HepG2 (cell line): ENCODE results near the gene RBBP8NL. TPM values are rescaled to one million over a fixed set of nuclear protein-coding genes. Genes with fewer than 3 reads are reported as not detected.

Experiments
- ATAC-seq: fragments of 200-7000 bp; cut with Tn5 transposase; 3 replicates; pipeline ENCODE4 v1.9.1; 2020; ENCODE audit warnings: mild to moderate bottlenecking, moderate library complexity
- BruUV-seq: library from RNA; stranded (reverse); fragments of 400-500 nt; replicated peaks from 2 replicates; lab custom pipeline; 2021; lab: Mats Ljungman, UMichigan
- CTCF ChIA-PET: fragments of 300-600 bp; formaldehyde crosslinking; extraction: SDS; loops from one replicate; lab custom pipeline; 2021; ENCODE audit warnings: low total read pairs, inconsistent platforms, low intra/inter-chr PET ratio; lab: Yijun Ruan, JAX
- POLR2A ChIA-PET: fragments of 350-600 bp; sonication (Branson Sonifier 250); formaldehyde crosslinking; loops from one replicate; lab custom pipeline; 2020; ENCODE audit warnings: antibody characterized with exemption, inconsistent platforms; lab: Yijun Ruan, JAX
- DNase-seq: peaks from one replicate; pipeline ENCODE4 v3.0.0-alpha.2; 2015; ENCODE audit warnings: low spot score
- FAIRE-seq: peaks from 3 replicates; lab custom pipeline; 2011; peaks lifted over from hg19 to GRCh38; lab: Jason Lieb, UNC
- H2AFZ ChIP-seq: one replicate; pipeline ENCODE4 v1.6.1; 2011; ENCODE audit warnings: low read length, inconsistent platforms
- H3K27ac ChIP-seq: fragments of 300-600 bp; 3 replicates; pipeline ENCODE4 v1.8.0; 2011; ENCODE audit warnings: mixed run types, mild to moderate bottlenecking, mixed read lengths, low read length, inconsistent platforms; ENCODE audit not compliant: insufficient read depth; ENCODE audit errors: extremely low read length
- H3K27me3 ChIP-seq, 2 experiments: fragments of 200-600 bp in 1 of 2; 2 replicates in 1 of 2; 3 replicates in 1 of 2; pipeline versions ENCODE4 v1.6.0 to v1.8.0; 2011; ENCODE audit warnings: low read length in 2 of 2, mild to moderate bottlenecking in 2 of 2, moderate library complexity in 2 of 2, inconsistent platforms in 1 of 2; ENCODE audit not compliant: insufficient read depth in 2 of 2, control insufficient read depth in 1 of 2
- H3K36me3 ChIP-seq, 2 experiments: fragments of 200-600 bp in 1 of 2; replicated peaks in 1 of 2; 2 replicates in 1 of 2; 3 replicates in 1 of 2; pipeline versions ENCODE4 v1.5.1 to v1.8.0; 2011; ENCODE audit warnings: low read length in 2 of 2, inconsistent platforms in 1 of 2; ENCODE audit not compliant: insufficient read depth in 2 of 2, control insufficient read depth in 1 of 2
- H3K4me1 ChIP-seq: 2 replicates; pipeline ENCODE4 v1.5.1; 2012; ENCODE audit warnings: low read length, inconsistent platforms; ENCODE audit not compliant: insufficient read depth
- H3K4me2 ChIP-seq: 2 replicates; pipeline ENCODE4 v1.6.0; 2011; ENCODE audit warnings: low read depth, low read length, inconsistent platforms
- H3K4me3 ChIP-seq, 3 experiments: fragments of 200-600 bp in 1 of 3; sonication (generic), shearing (Covaris generic) in 1 of 3; replicated peaks in 1 of 3; 2 replicates each; pipeline ENCODE4 v1.5.1; 2011 to 2016; ENCODE audit warnings: low read length in 3 of 3, inconsistent platforms in 2 of 3, low read depth in 2 of 3, mild to moderate bottlenecking in 2 of 3, control low read depth in 1 of 3, mixed read lengths in 1 of 3; ENCODE audit not compliant: insufficient read depth in 1 of 3
- H3K79me2 ChIP-seq: one replicate; pipeline ENCODE4 v1.6.1; 2011; ENCODE audit warnings: low read length, inconsistent platforms; ENCODE audit not compliant: insufficient read depth
- H3K9ac ChIP-seq: 2 replicates; pipeline ENCODE4 v1.6.0; 2011; ENCODE audit warnings: mild to moderate bottlenecking, low read depth, low read length, inconsistent platforms; ENCODE audit not compliant: insufficient read depth
- H3K9me3 ChIP-seq: 2 replicates; pipeline ENCODE4 v1.5.1; 2012; ENCODE audit warnings: mild to moderate bottlenecking, low read length
- H4K20me1 ChIP-seq: 2 replicates; pipeline ENCODE4 v1.6.0; 2011; ENCODE audit warnings: inconsistent platforms, mild to moderate bottlenecking, low read length, moderate library complexity; ENCODE audit not compliant: insufficient read depth
- CC2D1A ChIP-seq: sonication (generic); formaldehyde crosslinking; IDR thresholded peaks from 2 replicates; pipeline ENCODE4 v1.8.1; 2023; ENCODE audit warnings: mild to moderate bottlenecking, missing genetic modification reagents
- HNRNPK ChIP-seq: fragments of 200-400 bp; formaldehyde crosslinking; IDR thresholded peaks from 2 replicates; pipeline ENCODE4 v1.6.1; 2018; ENCODE audit warnings: low read length, low read depth, moderate library complexity, mild to moderate bottlenecking; ENCODE audit not compliant: poor library complexity, severe bottlenecking
- PCBP1 ChIP-seq: fragments of 200-400 bp; formaldehyde crosslinking; IDR thresholded peaks from 2 replicates; pipeline ENCODE4 v1.6.1; 2017; ENCODE audit warnings: mild to moderate bottlenecking, low read depth, low read length, borderline replicate concordance
- ZNF18 ChIP-seq: sonication (generic); formaldehyde crosslinking; IDR thresholded peaks from 2 replicates; pipeline ENCODE4 v1.8.0; 2022; ENCODE audit warnings: mild to moderate bottlenecking, missing genetic modification reagents; ENCODE audit not compliant: insufficient replicate concordance
- WGBS: methylation state at CpG from one replicate; pipeline ENCODE4 v1.1.6; 2017; ENCODE audit warnings: low lambda C conversion rate; 5-methylcytosine and 5-hydroxymethylcytosine counted together
- in situ Hi-C: cut with HindIII; loops from 2 replicates; pipeline ENCODE4 v1.10.0; 2017; ENCODE audit warnings: low pct_unique_long_range_greater_than_20kb; ENCODE audit not compliant: extremely low pct_ligation_motif_present
- intact Hi-C: fragments of 100-400 bp; cut with micrococcal nuclease; formaldehyde crosslinking; loops from one replicate; pipeline ENCODE4 v1.10.0; 2022; ENCODE audit not compliant: unreplicated experiment
- polyA plus RNA-seq, 8 experiments: library from polyadenylated mRNA; depleted of rRNA in 3 of 8; stranded (reverse) in 7 of 8; unstranded in 1 of 8; fragments of >200 nt; fragmentation: Illumina TruSeq in 4 of 8; extraction: Trizol in 4 of 8; gene quantifications; 2 replicates each; pipeline versions ENCODE4 v1.2.1 to v1.2.3, GENCODE V29; 2011 to 2016; ENCODE audit warnings: low read depth in 4 of 8, missing spikeins in 1 of 8, mixed read lengths in 1 of 8; ENCODE audit not compliant: insufficient read depth in 1 of 8
- total RNA-seq, 5 experiments: library from RNA; depleted of rRNA; stranded (reverse); fragments of >200 nt; fragmentation: Illumina TruSeq; extraction: Trizol; gene quantifications; 2 replicates each; pipeline ENCODE4 v1.2.3, GENCODE V29; 2016; ENCODE audit warnings: low read depth in 1 of 5
- TF ChIP-seq, protein P1 (sequence below): sonication (generic); formaldehyde crosslinking; IDR thresholded peaks from 2 replicates; pipeline ENCODE4 v1.4.0; 2020; ENCODE audit warnings: missing genetic modification reagents

The RBBP8NL gene
- total and polyA plus RNA-seq, 2 of the 13 experiments (the other 11 are each of a cell fraction or from before 2014, with no cell fraction given): 0.69 to 0.86 TPM

GRCh38 chr20:62459488-62459887 lies 32.1 kb upstream of the RBBP8NL start:
- TF ChIP-seq ZNF18: no peak
- TF ChIP-seq, protein P1, sequence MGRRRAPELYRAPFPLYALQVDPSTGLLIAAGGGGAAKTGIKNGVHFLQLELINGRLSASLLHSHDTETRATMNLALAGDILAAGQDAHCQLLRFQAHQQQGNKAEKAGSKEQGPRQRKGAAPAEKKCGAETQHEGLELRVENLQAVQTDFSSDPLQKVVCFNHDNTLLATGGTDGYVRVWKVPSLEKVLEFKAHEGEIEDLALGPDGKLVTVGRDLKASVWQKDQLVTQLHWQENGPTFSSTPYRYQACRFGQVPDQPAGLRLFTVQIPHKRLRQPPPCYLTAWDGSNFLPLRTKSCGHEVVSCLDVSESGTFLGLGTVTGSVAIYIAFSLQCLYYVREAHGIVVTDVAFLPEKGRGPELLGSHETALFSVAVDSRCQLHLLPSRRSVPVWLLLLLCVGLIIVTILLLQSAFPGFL (CRISPR knock-in tag): no peak
- Histone ChIP-seq H4K20me1 (no peaks in the 10 kb centered on the region; the same call in 1 of the 2 replicates), H3K4me2 (no peak overlapping the region), H3K36me3 (no peaks in the 10 kb centered on the region), H3K27ac (no peak overlapping the region), H3K4me1 (no peaks in the 10 kb centered on the region), H3K27me3 (peaks cover 35 to 89% of the 10 kb centered on the region in 2 experiments), H3K4me3 (no peak overlapping the region), H3K9ac (no peak overlapping the region), H2AFZ (no peak overlapping the region), H3K9me3 (no peaks in the 10 kb centered on the region), H3K79me2 (no peaks in the 10 kb centered on the region)
- no peak for FAIRE-seq
- CTCF ChIA-PET: no interaction called here
- ATAC-seq: no peak
- POLR2A ChIA-PET: no interaction called here
- intact Hi-C loops (no loop called here), in situ Hi-C loops (no loop called here)
- BruUV-seq: no TSS peak
- 16% methylated on average over 9 of the region's 14 CpGs for WGBS
- DNase-seq: no peak

GRCh38 chr20:62458275-62459251 lies 31.2 kb upstream of the RBBP8NL start:
- Histone ChIP-seq H3K79me2 (no peaks in the 10 kb centered on the region), H2AFZ (no peak overlapping the region), H3K4me1 (no peaks in the 10 kb centered on the region), H3K9me3 (no peaks in the 10 kb centered on the region), H3K9ac (no peak overlapping the region), H3K27me3 (peaks cover 43 to 91% of the 10 kb centered on the region in 2 experiments), H4K20me1 (no peaks in the 10 kb centered on the region; the same call in 1 of the 2 replicates), H3K4me3 (no peak overlapping the region), H3K36me3 (no peaks in the 10 kb centered on the region), H3K27ac (no peak overlapping the region), H3K4me2 (no peak overlapping the region)
- FAIRE-seq (no peak), DNase-seq (no peak), ATAC-seq (no peak)
- BruUV-seq: no TSS peak
- CTCF ChIA-PET: no interaction called here
- intact Hi-C loops: no loop called here
- in situ Hi-C loops: no loop called here
- TF ChIP-seq CC2D1A (CRISPR knock-in tag): no peak
- peak; percentile 17; the same call in 1 of the 2 replicates for TF ChIP-seq PCBP1
- TF ChIP-seq HNRNPK: peak; percentile 18
- WGBS: 34% methylated on average over 17 of the region's 41 CpGs
- POLR2A ChIA-PET: no interaction called here
